Measurements from ENCODE around the gene LRRC43. TPM values are rescaled to one million over a fixed set of nuclear protein-coding genes. Genes with fewer than 3 reads are reported as not detected.

Gene LRRC43
- total and polyA plus RNA-seq, 10 of the 15 experiments (the other 5 are each of a cell fraction or from before 2014, with no cell fraction given) = 0.23 TPM; not detected in 9

- TSS peak; percentile 45 for BruUV-seq (replicated peaks)
- intact Hi-C loops (cut with micrococcal nuclease; ENCODE audit: unreplicated experiment) = no loop called here
- TF ChIP-seq NFIC (IDR thresholded peaks at IDR 0.05; ENCODE audit: low read depth, low read length) = no peak
- TF ChIP-seq NRF1 (conservative IDR thresholded peaks at IDR 0.05; ENCODE audit: low read depth, low read length) = no peak
- TF ChIP-seq SMAD1 (IDR thresholded peaks at IDR 0.05; ENCODE audit: low read depth, partially characterized antibody) = no peak
- no peak for TF ChIP-seq E4F1 (IDR thresholded peaks at IDR 0.05; ENCODE audit: borderline replicate concordance, partially characterized antibody)
- no peak for TF ChIP-seq SMC3 (IDR thresholded peaks at IDR 0.05; ENCODE audit: borderline replicate concordance, low read length)
- no peak for TF ChIP-seq ZNF622 (IDR thresholded peaks at IDR 0.05)
- TF ChIP-seq CTCF (IDR thresholded peaks at IDR 0.05 in 2 of 3, conservative IDR thresholded peaks at IDR 0.05 in 1 of 3; ENCODE audit: control insufficient read depth in 2 of 3, extremely low read depth in 1 of 3, insufficient read depth in 1 of 3, low read depth in 3 of 3, low read length in 3 of 3) = no peak
- no peak for TF ChIP-seq KLF5 (IDR thresholded peaks at IDR 0.05; ENCODE audit: partially characterized antibody)
- no peak for TF ChIP-seq GABPA (IDR thresholded peaks at IDR 0.05; ENCODE audit: low read depth)
- no peak for TF ChIP-seq USF1 (IDR thresholded peaks at IDR 0.05; ENCODE audit: borderline replicate concordance, extremely low read length, insufficient read depth, low read depth, low read length)
- no peak; the same call in 1 of the 2 replicates for TF ChIP-seq POLR2A (IDR thresholded peaks at IDR 0.05; ENCODE audit: low read depth, low read length)
- TF ChIP-seq POU2F2 (IDR thresholded peaks at IDR 0.05; ENCODE audit: borderline replicate concordance, low read depth, low read length) = no peak
- TF ChIP-seq ZNF24 (IDR thresholded peaks at IDR 0.05) = no peak
- TF ChIP-seq ZBTB4 (CRISPR knock-in tag; IDR thresholded peaks at IDR 0.05) = no peak
- TF ChIP-seq RFX5 (IDR thresholded peaks at IDR 0.05; ENCODE audit: low read depth, low read length) = no peak
These were observed 25.3 kb downstream of the LRRC43 start for GRCh38 chr12:122208073-122208820.

More at GRCh38 chr12:122208073-122208820, 25.3 kb downstream of the LRRC43 start:
- Histone ChIP-seq H3K4me1 (ENCODE audit: control insufficient read depth, insufficient read depth, low read length) (no peaks in the 10 kb centered on the region), H3K79me2 (ENCODE audit: control insufficient read depth, insufficient read depth, low read length) (no peaks in the 10 kb centered on the region), H3K9me3 (replicated peaks; ENCODE audit: control insufficient read depth, insufficient read depth, low read length) (no peaks in the 10 kb centered on the region; the same call in 2 of the 3 replicates), H3K9ac (ENCODE audit: control insufficient read depth, insufficient read depth, low read length) (no peak overlapping the region), H3K36me3 (ENCODE audit: control insufficient read depth in 2 of 2, insufficient read depth in 2 of 2, low read length in 1 of 2) (peaks cover 10 to 11% of the 10 kb centered on the region in 2 experiments; a peak in 3 of 4 replicates), H3K4me2 (ENCODE audit: control insufficient read depth, insufficient read depth) (no peak overlapping the region), H4K20me1 (ENCODE audit: control insufficient read depth, insufficient read depth) (no peaks in the 10 kb centered on the region; the same call in 1 of the 2 replicates), H3K4me3 (no peak overlapping the region), H3K27ac (ENCODE audit: control insufficient read depth, insufficient read depth) (no peak overlapping the region), H3K27me3 (replicated peaks in 1 of 2; ENCODE audit: control insufficient read depth in 2 of 2, insufficient read depth in 2 of 2, low read length in 1 of 2) (no peaks in the 10 kb centered on the region; a peak in 2 of 4 replicates), H2AFZ (ENCODE audit: control insufficient read depth, low read depth, low read length) (no peak overlapping the region)
- ChIA-PET POLR2A (no interaction called here), RAD21 (ENCODE audit: unreplicated experiment) (no interaction called here), SMC1A (ENCODE audit: uncharacterized antibody, unreplicated experiment) (no interaction called here), CTCF (interaction anchor here (0.9 kb wide), 1 partner anchor 18 kb away, joined by 3 read pairs; no protein-coding TSS in a partner anchor)
- ATAC-seq = no peak
- WGBS (ENCODE audit: insufficient coverage, insufficient replicate concordance, low lambda C conversion rate, missing lambda C conversion rate) = 96% methylated on average over 18 of the region's 18 CpGs
- in situ Hi-C loops (cut with MboI) = no loop called here
- DNase-seq (ENCODE audit: low read depth, low spot score) = no peak
- no peak for FAIRE-seq

Data from GM12878 (cell line).